ENCODE measurements around the gene TLR2. TPM values are rescaled to one million over a fixed set of nuclear protein-coding genes. Genes with fewer than 3 reads are reported as not detected.

TLR2 gene
- total and polyA plus RNA-seq, 4 donors: 27.5 to 190 (median 140) TPM

DNA sequence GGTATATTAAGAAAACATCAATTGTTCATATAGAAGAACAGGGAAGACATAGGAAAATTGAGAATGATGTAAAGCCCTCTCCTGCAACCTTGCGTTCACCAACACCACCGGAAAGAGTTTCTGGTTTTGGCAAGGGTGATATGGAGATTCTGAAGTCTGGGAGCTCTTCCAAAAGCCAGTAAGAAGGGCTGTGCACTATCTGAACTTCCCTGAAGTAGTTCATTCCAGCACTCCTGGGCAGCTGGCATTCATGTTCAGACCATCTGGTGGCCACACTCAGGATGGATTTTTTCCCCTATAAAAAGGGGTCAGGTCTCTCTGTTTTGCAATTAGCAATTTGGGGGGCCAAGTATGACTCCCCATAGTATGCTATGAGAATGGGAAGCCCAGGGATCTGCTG, 15.4 kb upstream of the TLR2 start:
- ATAC-seq (ENCODE audit: insufficient read depth, low FRiP score) (no peak), DNase-seq (no peak)
- no peaks in the 10 kb centered on the region for H3K9me3 ChIP-seq (ENCODE audit: control insufficient read depth in 4 of 4, insufficient read depth in 3 of 4, low read length in 3 of 4)
- 71 to 75% methylated on average over 2 of the region's 2 CpGs for WGBS, 2 donors
- no peak overlapping the region for H3K4me3 ChIP-seq
- no peaks in the 10 kb centered on the region for H3K27me3 ChIP-seq (ENCODE audit: control insufficient read depth in 3 of 3, insufficient read depth in 3 of 3, low read length in 2 of 3)
- H3K27ac ChIP-seq (ENCODE audit: low read depth in 1 of 2, low read length in 1 of 2): no peak overlapping the region
- no peaks in the 10 kb centered on the region for H3K36me3 ChIP-seq (ENCODE audit: control insufficient read depth in 4 of 4, insufficient read depth in 4 of 4, low read length in 4 of 4)
- TF ChIP-seq, protein P1, sequence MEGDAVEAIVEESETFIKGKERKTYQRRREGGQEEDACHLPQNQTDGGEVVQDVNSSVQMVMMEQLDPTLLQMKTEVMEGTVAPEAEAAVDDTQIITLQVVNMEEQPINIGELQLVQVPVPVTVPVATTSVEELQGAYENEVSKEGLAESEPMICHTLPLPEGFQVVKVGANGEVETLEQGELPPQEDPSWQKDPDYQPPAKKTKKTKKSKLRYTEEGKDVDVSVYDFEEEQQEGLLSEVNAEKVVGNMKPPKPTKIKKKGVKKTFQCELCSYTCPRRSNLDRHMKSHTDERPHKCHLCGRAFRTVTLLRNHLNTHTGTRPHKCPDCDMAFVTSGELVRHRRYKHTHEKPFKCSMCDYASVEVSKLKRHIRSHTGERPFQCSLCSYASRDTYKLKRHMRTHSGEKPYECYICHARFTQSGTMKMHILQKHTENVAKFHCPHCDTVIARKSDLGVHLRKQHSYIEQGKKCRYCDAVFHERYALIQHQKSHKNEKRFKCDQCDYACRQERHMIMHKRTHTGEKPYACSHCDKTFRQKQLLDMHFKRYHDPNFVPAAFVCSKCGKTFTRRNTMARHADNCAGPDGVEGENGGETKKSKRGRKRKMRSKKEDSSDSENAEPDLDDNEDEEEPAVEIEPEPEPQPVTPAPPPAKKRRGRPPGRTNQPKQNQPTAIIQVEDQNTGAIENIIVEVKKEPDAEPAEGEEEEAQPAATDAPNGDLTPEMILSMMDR (IDR thresholded peaks at IDR 0.05; ENCODE audit: control extremely low read depth, extremely low read depth): no peak
- no peak overlapping the region for H3K9ac ChIP-seq (ENCODE audit: insufficient read depth in 1 of 2, low read length in 2 of 2)
- no peaks in the 10 kb centered on the region for H3K4me1 ChIP-seq (ENCODE audit: control insufficient read depth in 5 of 5, insufficient read depth in 5 of 5, low read length in 5 of 5)

DNA sequence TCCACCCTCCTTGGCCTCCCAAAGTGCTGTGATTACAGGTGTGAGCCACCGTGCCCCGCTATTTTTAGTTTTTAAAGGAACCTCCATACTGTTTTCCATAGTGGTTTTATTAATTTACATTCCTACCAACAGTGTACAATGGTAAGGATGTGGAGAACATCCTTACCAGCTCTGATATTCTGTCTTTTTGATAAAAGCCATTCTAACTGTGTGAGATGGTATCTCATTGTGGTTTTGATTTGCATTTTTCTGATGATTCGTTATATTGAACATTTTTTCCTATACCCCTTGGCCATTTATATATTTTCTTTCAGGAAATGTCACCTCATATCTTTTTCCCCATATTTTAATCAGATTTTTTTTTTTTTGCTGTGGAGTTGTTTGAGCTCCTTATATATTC, 14.2 kb upstream of the TLR2 start:
- Histone ChIP-seq H3K9ac (ENCODE audit: insufficient read depth in 1 of 2, low read length in 2 of 2) (no peak overlapping the region), H3K9me3 (ENCODE audit: control insufficient read depth in 4 of 4, insufficient read depth in 3 of 4, low read length in 3 of 4) (no peaks in the 10 kb centered on the region), H3K4me1 (ENCODE audit: control insufficient read depth in 5 of 5, insufficient read depth in 5 of 5, low read length in 5 of 5) (no peaks in the 10 kb centered on the region), H3K4me3 (no peak overlapping the region), H3K27me3 (ENCODE audit: control insufficient read depth in 3 of 3, insufficient read depth in 3 of 3, low read length in 2 of 3) (no peaks in the 10 kb centered on the region), H3K36me3 (ENCODE audit: control insufficient read depth in 4 of 4, insufficient read depth in 4 of 4, low read length in 4 of 4) (no peaks in the 10 kb centered on the region), H3K27ac (ENCODE audit: low read depth in 1 of 2, low read length in 1 of 2) (no peak overlapping the region)
- no peak for DNase-seq
- WGBS, 2 donors: 47 to 66% methylated on average over 3 of the region's 3 CpGs
- no peak for ATAC-seq (ENCODE audit: insufficient read depth, low FRiP score)
- TF ChIP-seq, protein P1 (IDR thresholded peaks at IDR 0.05; ENCODE audit: control extremely low read depth, extremely low read depth): no peak

DNA sequence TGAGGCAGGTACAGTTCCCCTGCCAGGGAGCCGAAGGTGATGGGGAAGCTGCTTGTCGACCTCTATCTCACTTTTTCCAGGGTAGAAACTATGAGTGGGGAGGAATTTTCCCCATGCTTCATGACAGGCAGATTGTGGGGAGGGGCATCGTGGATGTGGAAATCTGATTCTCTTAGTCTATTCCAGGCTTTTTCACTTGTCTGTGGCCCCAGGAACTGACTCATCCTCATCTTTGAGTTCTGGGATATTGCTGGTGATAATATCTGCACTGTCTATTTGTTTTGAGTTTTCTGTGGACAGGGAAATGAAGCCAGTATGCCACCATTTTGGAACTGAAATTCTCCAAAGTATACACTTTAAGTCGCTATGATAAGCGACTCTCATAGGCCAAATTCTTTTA, 7.6 kb upstream of the TLR2 start:
- Histone ChIP-seq H3K9ac (ENCODE audit: insufficient read depth in 1 of 2, low read length in 2 of 2) (no peak overlapping the region), H3K9me3 (ENCODE audit: control insufficient read depth in 4 of 4, insufficient read depth in 3 of 4, low read length in 3 of 4) (peaks cover 0 to 3% (median 3%) of the 10 kb centered on the region in 4 donors), H3K4me1 (ENCODE audit: control insufficient read depth in 5 of 5, insufficient read depth in 5 of 5, low read length in 5 of 5) (no peaks in the 10 kb centered on the region), H3K27me3 (ENCODE audit: control insufficient read depth in 3 of 3, insufficient read depth in 3 of 3, low read length in 2 of 3) (no peaks in the 10 kb centered on the region), H3K36me3 (ENCODE audit: control insufficient read depth in 4 of 4, insufficient read depth in 4 of 4, low read length in 4 of 4) (no peaks in the 10 kb centered on the region), H3K4me3 (no peak overlapping the region), H3K27ac (ENCODE audit: low read depth in 1 of 2, low read length in 1 of 2) (no peak overlapping the region)
- no peak for DNase-seq
- TF ChIP-seq, protein P1 (IDR thresholded peaks at IDR 0.05; ENCODE audit: control extremely low read depth, extremely low read depth): no peak
- no peak for ATAC-seq (ENCODE audit: insufficient read depth, low FRiP score)
- WGBS, 2 donors: 91 to 93% methylated on average over 5 of the region's 5 CpGs

DNA sequence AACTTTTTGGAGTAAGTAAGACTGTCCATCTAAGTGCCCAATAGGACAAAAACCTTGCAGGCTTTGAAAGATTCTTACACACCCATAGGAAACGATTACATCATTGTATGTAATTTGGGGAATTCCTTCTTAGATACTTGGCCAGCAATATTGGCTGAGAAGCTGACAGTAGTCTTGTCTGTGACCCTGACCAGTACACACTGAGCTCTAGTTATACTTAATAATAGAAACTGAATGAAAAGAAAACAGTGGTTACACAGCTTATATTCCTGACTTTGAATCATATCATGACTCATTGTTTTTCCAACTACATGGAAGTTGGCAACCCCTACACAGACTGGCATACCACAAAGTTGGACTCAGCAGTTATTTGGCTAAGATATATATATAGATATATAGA, 7.1 kb upstream of the TLR2 start:
- no peak for DNase-seq
- 42 to 67% methylated on average over 1 of the region's 1 CpG for WGBS, 2 donors
- Histone ChIP-seq H3K9me3 (ENCODE audit: control insufficient read depth in 4 of 4, insufficient read depth in 3 of 4, low read length in 3 of 4) (peaks cover 0 to 3% (median 3%) of the 10 kb centered on the region in 4 donors), H3K27me3 (ENCODE audit: control insufficient read depth in 3 of 3, insufficient read depth in 3 of 3, low read length in 2 of 3) (no peaks in the 10 kb centered on the region), H3K4me1 (ENCODE audit: control insufficient read depth in 5 of 5, insufficient read depth in 5 of 5, low read length in 5 of 5) (no peaks in the 10 kb centered on the region), H3K9ac (ENCODE audit: insufficient read depth in 1 of 2, low read length in 2 of 2) (no peak overlapping the region), H3K36me3 (ENCODE audit: control insufficient read depth in 4 of 4, insufficient read depth in 4 of 4, low read length in 4 of 4) (no peaks in the 10 kb centered on the region), H3K4me3 (no peak overlapping the region), H3K27ac (ENCODE audit: low read depth in 1 of 2, low read length in 1 of 2) (no peak overlapping the region)
- peak; percentile 53 for ATAC-seq (ENCODE audit: insufficient read depth, low FRiP score)
- TF ChIP-seq, protein P1 (IDR thresholded peaks at IDR 0.05; ENCODE audit: control extremely low read depth, extremely low read depth): no peak

Measured in lung (tissue), 12 donors.